GM18873 (cell line): Measurements from ENCODE around the gene BTBD2.

Source experiments
- ATAC-seq: cut with Tn5 transposase; IDR thresholded peaks from one replicate; pipeline ENCODE4 v1.9.1; 2021; ENCODE audit warnings: mild to moderate bottlenecking, moderate library complexity, moderate number of reproducible peaks; ENCODE audit not compliant: unreplicated experiment, low FRiP score

Gene BTBD2

GRCh38 chr19:2050991-2051772 lies 35.7 kb upstream of the BTBD2 start, which contains the start of gene MKNK2:
MKNK2 (minus strand) TSS chr19:2051244; CDS start chr19:2050851, 393 bp downstream.
- ATAC-seq: peak; percentile 38

GRCh38 chr19:2050349-2050990 lies 35.0 kb upstream of the BTBD2 start:
- ATAC-seq: peak; percentile 5

- ATAC-seq: peak; percentile 3
Observed at GRCh38 chr19:2049741-2050348, 34.3 kb upstream of the BTBD2 start.

- ATAC-seq: no peak
Observed at GRCh38 chr19:2048959-2049740, 33.6 kb upstream of the BTBD2 start.

- no peak for ATAC-seq
Observed at GRCh38 chr19:2048104-2048958, 32.8 kb upstream of the BTBD2 start.

GRCh38 chr19:2047449-2048103 lies 32.1 kb upstream of the BTBD2 start:
- no peak for ATAC-seq

GRCh38 chr19:2047076-2047448 lies 31.5 kb upstream of the BTBD2 start:
- ATAC-seq: no peak

GRCh38 chr19:2046046-2046907 lies 30.8 kb upstream of the BTBD2 start:
- ATAC-seq: no peak

- no peak for ATAC-seq
Observed at GRCh38 chr19:2045501-2046045, 30.1 kb upstream of the BTBD2 start.

GRCh38 chr19:2044709-2045500 lies 29.4 kb upstream of the BTBD2 start:
- ATAC-seq: no peak

GRCh38 chr19:2043961-2044708 lies 28.6 kb upstream of the BTBD2 start:
- ATAC-seq: no peak

GRCh38 chr19:2043251-2043641 lies 27.7 kb upstream of the BTBD2 start:
- ATAC-seq: no peak

- ATAC-seq: peak; percentile 14
Observed at GRCh38 chr19:2042485-2043250, 27.2 kb upstream of the BTBD2 start.

- ATAC-seq: peak; percentile 39
Observed at GRCh38 chr19:2041683-2042484, 26.4 kb upstream of the BTBD2 start.

- ATAC-seq: no peak
Observed at GRCh38 chr19:2041433-2041682, 25.8 kb upstream of the BTBD2 start.
